SK-N-SH (cell line): ENCODE data around the gene LSM3.

Experiments used
- CTCF ChIP-seq: fragments of 200-600 bp; sonication (generic); IDR thresholded peaks from 2 replicates; pipeline ENCODE4 v1.6.1; 2017; ENCODE audit warnings: antibody characterized with exemption, mild to moderate bottlenecking, moderate library complexity
- ELF1 ChIP-seq: IDR thresholded peaks from 2 replicates; pipeline ENCODE4 v1.4.0; 2012
- EZH2phosphoT487 ChIP-seq: fragments of 200-600 bp; sonication (generic); IDR thresholded peaks from 2 replicates; pipeline ENCODE4 v1.6.1; 2017; ENCODE audit warnings: low read depth, mixed run types, mild to moderate bottlenecking, antibody characterized with exemption, moderate library complexity, borderline replicate concordance
- FOXM1 ChIP-seq: IDR thresholded peaks from 2 replicates; pipeline ENCODE4 v1.4.0; 2012; ENCODE audit warnings: low read depth, mild to moderate bottlenecking
- NFIC ChIP-seq: IDR thresholded peaks from 2 replicates; pipeline ENCODE4 v1.4.0; 2012; ENCODE audit warnings: borderline replicate concordance
- POLR2AphosphoS5 ChIP-seq: IDR thresholded peaks from 2 replicates; pipeline ENCODE4 v1.6.1; 2012; ENCODE audit warnings: low read depth, low read length
- RAD21 ChIP-seq: IDR thresholded peaks from 2 replicates; pipeline ENCODE4 v1.6.1; 2012; ENCODE audit warnings: mild to moderate bottlenecking, low read length
- REST ChIP-seq: IDR thresholded peaks from 2 replicates; pipeline ENCODE4 v1.6.1; 2012; ENCODE audit warnings: mild to moderate bottlenecking, low read depth, low read length, moderate library complexity
- SIN3A ChIP-seq: IDR thresholded peaks from 2 replicates; pipeline ENCODE4 v1.6.1; 2012; ENCODE audit warnings: low read depth, mild to moderate bottlenecking, low read length, moderate library complexity, borderline replicate concordance
- USF2 ChIP-seq: fragments of 150-350 bp; IDR thresholded peaks from 2 replicates; pipeline ENCODE4 v1.6.1; 2017; ENCODE audit warnings: antibody characterized with exemption, low read length, low read depth, borderline replicate concordance
- ZBTB33 ChIP-seq: IDR thresholded peaks from 2 replicates; pipeline ENCODE4 v1.4.0; 2012; ENCODE audit warnings: low read depth, borderline replicate concordance

DNA sequence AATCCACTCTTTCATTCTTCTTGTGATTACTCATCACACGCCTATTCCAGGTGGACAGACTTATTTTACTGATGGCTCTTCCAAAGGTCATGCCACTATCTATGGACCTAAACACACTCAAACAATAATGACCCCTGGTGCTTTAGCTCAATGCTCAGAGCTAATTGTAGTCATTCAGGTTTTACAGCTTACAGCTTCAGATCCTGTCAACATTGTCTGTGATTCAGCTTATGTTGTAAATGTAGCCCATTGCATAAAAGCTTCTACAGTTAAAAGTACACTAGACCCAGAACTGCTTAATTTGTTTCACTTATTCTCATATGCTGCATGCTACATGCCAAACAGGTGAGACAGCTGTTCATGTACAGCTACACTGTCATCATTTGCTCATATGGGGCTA lies 49.2 kb downstream of the LSM3 start:
- TF ChIP-seq POLR2AphosphoS5 (no peak), REST (no peak), USF2 (no peak), SIN3A (no peak), EZH2phosphoT487 (no peak), CTCF (no peak), NFIC (no peak), RAD21 (no peak), ZBTB33 (no peak), ELF1 (no peak), FOXM1 (no peak)
